Measurements from ENCODE around the gene ZNF469.

ZNF469 gene

GRCh38 chr16:88424587-88425235 is 42.0 kb downstream of the ZNF469 start:
- Histone ChIP-seq H3K4me2 (ENCODE audit: insufficient read depth, low read length) (no peak overlapping the region), H3K79me2 (ENCODE audit: insufficient read depth, low read length) (no peaks in the 10 kb centered on the region), H3K27ac (ENCODE audit: low read length) (no peak overlapping the region), H3K9ac (ENCODE audit: low read depth, low read length) (no peak overlapping the region), H3K4me1 (ENCODE audit: insufficient read depth, low read length) (peaks cover 3% of the 10 kb centered on the region; the same call in 1 of the 2 replicates), H2AFZ (ENCODE audit: low read depth, low read length) (no peak overlapping the region), H3K36me3 (ENCODE audit: insufficient read depth, low read length) (no peaks in the 10 kb centered on the region), H3K9me3 (ENCODE audit: insufficient read depth, low read length, severe bottlenecking) (no peaks in the 10 kb centered on the region), H3K4me3 (ENCODE audit: low read depth in 1 of 2, low read length in 2 of 2) (no peak overlapping the region), H4K20me1 (ENCODE audit: insufficient read depth, low read length) (peaks cover 4% of the 10 kb centered on the region; the same call in 1 of the 2 replicates), H3K27me3 (ENCODE audit: insufficient read depth, low read length, poor library complexity) (peaks cover 1% of the 10 kb centered on the region)
- no peak for DNase-seq
- ATAC-seq (ENCODE audit: insufficient read depth, low read depth) = no peak
- TF ChIP-seq CTCF (IDR thresholded peaks at IDR 0.05; ENCODE audit: borderline replicate concordance, extremely low read depth, low read length, poor library complexity, severe bottlenecking) (no peak), EZH2 (IDR thresholded peaks at IDR 0.05; ENCODE audit: borderline replicate concordance, low read depth, low read length, severe bottlenecking) (no peak)

- Histone ChIP-seq H3K4me3 (ENCODE audit: low read depth in 1 of 2, low read length in 2 of 2) (no peak overlapping the region), H3K9me3 (ENCODE audit: insufficient read depth, low read length, severe bottlenecking) (no peaks in the 10 kb centered on the region), H4K20me1 (ENCODE audit: insufficient read depth, low read length) (peaks cover 9% of the 10 kb centered on the region; the same call in 1 of the 2 replicates), H3K4me1 (ENCODE audit: insufficient read depth, low read length) (peaks cover 10% of the 10 kb centered on the region), H3K27me3 (ENCODE audit: insufficient read depth, low read length, poor library complexity) (peaks cover 14% of the 10 kb centered on the region), H3K79me2 (ENCODE audit: insufficient read depth, low read length) (no peaks in the 10 kb centered on the region), H3K4me2 (ENCODE audit: insufficient read depth, low read length) (no peak overlapping the region), H3K9ac (ENCODE audit: low read depth, low read length) (no peak overlapping the region), H2AFZ (ENCODE audit: low read depth, low read length) (no peak overlapping the region), H3K36me3 (ENCODE audit: insufficient read depth, low read length) (no peaks in the 10 kb centered on the region), H3K27ac (ENCODE audit: low read length) (no peak overlapping the region)
- no peak for TF ChIP-seq CTCF (IDR thresholded peaks at IDR 0.05; ENCODE audit: borderline replicate concordance, extremely low read depth, low read length, poor library complexity, severe bottlenecking)
- TF ChIP-seq EZH2 (IDR thresholded peaks at IDR 0.05; ENCODE audit: borderline replicate concordance, low read depth, low read length, severe bottlenecking) = no peak
- no peak for ATAC-seq (ENCODE audit: insufficient read depth, low read depth)
- no peak for DNase-seq
These were observed 43.3 kb downstream of the ZNF469 start for GRCh38 chr16:88426018-88426417.

- Histone ChIP-seq H3K4me2 (ENCODE audit: insufficient read depth, low read length) (no peak overlapping the region), H4K20me1 (ENCODE audit: insufficient read depth, low read length) (peaks cover 9% of the 10 kb centered on the region; the same call in 1 of the 2 replicates), H3K4me1 (ENCODE audit: insufficient read depth, low read length) (peaks cover 14% of the 10 kb centered on the region), H2AFZ (ENCODE audit: low read depth, low read length) (no peak overlapping the region), H3K4me3 (ENCODE audit: low read depth in 1 of 2, low read length in 2 of 2) (no peak overlapping the region), H3K9me3 (ENCODE audit: insufficient read depth, low read length, severe bottlenecking) (no peaks in the 10 kb centered on the region), H3K9ac (ENCODE audit: low read depth, low read length) (no peak overlapping the region), H3K36me3 (ENCODE audit: insufficient read depth, low read length) (no peaks in the 10 kb centered on the region), H3K79me2 (ENCODE audit: insufficient read depth, low read length) (no peaks in the 10 kb centered on the region), H3K27ac (ENCODE audit: low read length) (no peak overlapping the region), H3K27me3 (ENCODE audit: insufficient read depth, low read length, poor library complexity) (peaks cover 27% of the 10 kb centered on the region)
- DNase-seq = no peak
- ATAC-seq (ENCODE audit: insufficient read depth, low read depth) = no peak
- TF ChIP-seq CTCF (IDR thresholded peaks at IDR 0.05; ENCODE audit: borderline replicate concordance, extremely low read depth, low read length, poor library complexity, severe bottlenecking) (no peak), EZH2 (IDR thresholded peaks at IDR 0.05; ENCODE audit: borderline replicate concordance, low read depth, low read length, severe bottlenecking) (no peak)
These were observed 44.6 kb downstream of the ZNF469 start for GRCh38 chr16:88427376-88427775.
